Measurements from ENCODE around the gene TESK2.

The TESK2 gene

GRCh38 chr1:45300669-45300997, 190.3 kb downstream of the TESK2 start:
- TF ChIP-seq YY1 (IDR thresholded peaks at IDR 0.05; ENCODE audit: low read depth) (no peak), USF1 (IDR thresholded peaks at IDR 0.05) (no peak), MAX (IDR thresholded peaks at IDR 0.05) (no peak), CREB1 (IDR thresholded peaks at IDR 0.05; ENCODE audit: low read depth) (no peak), REST (IDR thresholded peaks at IDR 0.05; ENCODE audit: low read depth) (no peak), TCF12 (IDR thresholded peaks at IDR 0.05; ENCODE audit: low read depth) (no peak), FOXM1 (IDR thresholded peaks at IDR 0.05; ENCODE audit: borderline replicate concordance, low read depth) (no peak), TAF1 (IDR thresholded peaks at IDR 0.05; ENCODE audit: low read depth) (no peak), TEAD4 (IDR thresholded peaks at IDR 0.05) (no peak), EP300 (IDR thresholded peaks at IDR 0.05; ENCODE audit: borderline replicate concordance) (no peak), ZBTB7A (IDR thresholded peaks at IDR 0.05; ENCODE audit: low read depth) (no peak), CEBPB (IDR thresholded peaks at IDR 0.05) (no peak)

- TF ChIP-seq RAD21 (IDR thresholded peaks at IDR 0.05; ENCODE audit: low read depth): peak; percentile 91
- no peak for TF ChIP-seq FOXM1 (IDR thresholded peaks at IDR 0.05; ENCODE audit: borderline replicate concordance, low read depth)
- no peak for TF ChIP-seq YY1 (IDR thresholded peaks at IDR 0.05; ENCODE audit: low read depth)
These were observed 190.8 kb downstream of the TESK2 start for GRCh38 chr1:45299981-45300668.

- no peak for TF ChIP-seq TAF1 (IDR thresholded peaks at IDR 0.05; ENCODE audit: low read depth)
- no peak for TF ChIP-seq USF1 (IDR thresholded peaks at IDR 0.05)
- no peak for TF ChIP-seq TEAD4 (IDR thresholded peaks at IDR 0.05)
These were observed 191.7 kb downstream of the TESK2 start for GRCh38 chr1:45299296-45299695.

- TF ChIP-seq YY1 (IDR thresholded peaks at IDR 0.05; ENCODE audit: low read depth) (no peak), CREB1 (IDR thresholded peaks at IDR 0.05; ENCODE audit: low read depth) (no peak), USF1 (IDR thresholded peaks at IDR 0.05) (no peak), TAF1 (IDR thresholded peaks at IDR 0.05; ENCODE audit: low read depth) (no peak), NFIC (IDR thresholded peaks at IDR 0.05) (no peak), MAX (IDR thresholded peaks at IDR 0.05) (no peak), CEBPB (IDR thresholded peaks at IDR 0.05) (no peak), REST (IDR thresholded peaks at IDR 0.05; ENCODE audit: low read depth) (no peak), RAD21 (IDR thresholded peaks at IDR 0.05; ENCODE audit: low read depth) (no peak), TEAD4 (IDR thresholded peaks at IDR 0.05) (no peak)
These were observed 193.2 kb downstream of the TESK2 start for GRCh38 chr1:45297666-45298356.

Data from Ishikawa (cell line).